PC-9 (cell line): Measurements from ENCODE around the gene COL25A1. TPM values are rescaled to one million over a fixed set of nuclear protein-coding genes. Genes with fewer than 3 reads are reported as not detected.
"Not testable (repeated sequence)": the region's sequence is repeated elsewhere in the genome, so short reads cannot be mapped to it uniquely, and the experiment has no call there.

Experiments
- BruUV-seq: library from RNA; stranded (reverse); fragments of 400-500 nt; replicated peaks from 2 replicates; lab custom pipeline; 2021; lab: Mats Ljungman, UMichigan
- CTCF ChIA-PET: fragments of 300-600 bp; sonication (Branson Sonifier 250); formaldehyde crosslinking; loops from one replicate; lab custom pipeline; 2022; ENCODE audit warnings: antibody characterized with exemption; lab: Charles Lee
- POLR2A ChIA-PET: fragments of 300-600 bp; sonication (Branson Sonifier 250); formaldehyde crosslinking; loops from one replicate; lab custom pipeline; 2022; ENCODE audit warnings: antibody characterized with exemption; ENCODE audit not compliant: unreplicated experiment; lab: Charles Lee
- DNase-seq, 2 experiments: peaks; one replicate each; pipeline versions ENCODE4 v3.0.0 to v3.0.0-alpha.2; 2015 to 2022; ENCODE audit warnings: mixed read lengths in 1 of 2
- H2AFZ ChIP-seq: fragments of 200-600 bp; sonication (generic); 2 replicates; pipeline ENCODE4 v1.8.1; 2017; ENCODE audit warnings: antibody characterized with exemption
- H3F3A ChIP-seq: fragments of 200-600 bp; sonication (generic); 2 replicates; pipeline ENCODE4 v1.8.1; 2017; ENCODE audit warnings: antibody characterized with exemption, mild to moderate bottlenecking, low read depth; ENCODE audit not compliant: insufficient read depth
- H3K27ac ChIP-seq: fragments of 200-600 bp; sonication (generic); 2 replicates; pipeline ENCODE4 v1.6.1; 2016; ENCODE audit warnings: mixed run types
- H3K27me3 ChIP-seq: fragments of 200-600 bp; sonication (generic); 2 replicates; pipeline ENCODE4 v1.6.1; 2016; ENCODE audit warnings: low read depth, mixed run types; ENCODE audit not compliant: insufficient read depth
- H3K36me3 ChIP-seq: fragments of 200-600 bp; sonication (generic); 2 replicates; pipeline ENCODE4 v1.6.1; 2016; ENCODE audit warnings: low read depth, mixed run types
- H3K4me1 ChIP-seq: fragments of 200-600 bp; sonication (generic); replicated peaks from 2 replicates; pipeline ENCODE4 v1.6.1; 2016; ENCODE audit warnings: mixed run types; ENCODE audit not compliant: insufficient read depth
- H3K4me2 ChIP-seq: fragments of 200-600 bp; sonication (generic); 2 replicates; pipeline ENCODE4 v1.6.1; 2017; ENCODE audit warnings: mixed run types
- H3K4me3 ChIP-seq: fragments of 200-600 bp; sonication (generic); 2 replicates; pipeline ENCODE4 v1.6.1; 2016; ENCODE audit warnings: mixed run types
- H3K79me2 ChIP-seq: fragments of 200-600 bp; sonication (generic); 2 replicates; pipeline ENCODE4 v1.6.1; 2017; ENCODE audit warnings: low read depth, mixed run types
- H3K9me2 ChIP-seq: fragments of 200-600 bp; sonication (generic); 2 replicates; pipeline ENCODE4 v1.8.1; 2017; ENCODE audit warnings: mild to moderate bottlenecking; ENCODE audit not compliant: insufficient read depth
- H3K9me3 ChIP-seq: fragments of 200-600 bp; sonication (generic); 2 replicates; pipeline ENCODE4 v1.8.1; 2016; ENCODE audit warnings: low read depth; ENCODE audit not compliant: insufficient read depth
- H4K20me1 ChIP-seq: fragments of 200-600 bp; sonication (generic); 2 replicates; pipeline ENCODE4 v1.8.1; 2017; ENCODE audit not compliant: insufficient read depth
- CTCF ChIP-seq: fragments of 200-600 bp; sonication (generic); conservative IDR thresholded peaks from 2 replicates; pipeline ENCODE4 v1.6.1; 2017; ENCODE audit warnings: mixed run types, antibody characterized with exemption, mild to moderate bottlenecking, moderate library complexity
- EZH2 ChIP-seq: fragments of 200-600 bp; sonication (generic); IDR thresholded peaks from 2 replicates; pipeline ENCODE4 v1.8.0; 2017; ENCODE audit warnings: antibody characterized with exemption, low read depth
- intact Hi-C: fragments of 100-400 bp; cut with micrococcal nuclease; formaldehyde crosslinking; loops from one replicate; pipeline ENCODE4 v1.10.0; 2022; ENCODE audit not compliant: unreplicated experiment
- total RNA-seq: library from RNA; stranded (reverse); gene quantifications from 2 replicates; pipeline ENCODE4 v1.2.3, GENCODE V29; 2021

Gene COL25A1
- total RNA-seq, 1 experiment from 2014 or later: not detected

GRCh38 chr4:109026588-109026987 lies 275.9 kb downstream of the COL25A1 start:
- Histone ChIP-seq H3K4me1 (no peaks in the 10 kb centered on the region), H3K27ac (no peak overlapping the region), H4K20me1 (no peaks in the 10 kb centered on the region), H3K4me2 (no peak overlapping the region), H3K4me3 (no peak overlapping the region), H3K27me3 (no peaks in the 10 kb centered on the region), H3K9me3 (no peaks in the 10 kb centered on the region), H3K79me2 (no peaks in the 10 kb centered on the region), H3K36me3 (no peaks in the 10 kb centered on the region), H3K9me2 (no peaks in the 10 kb centered on the region), H2AFZ (no peak overlapping the region), H3F3A (no peaks in the 10 kb centered on the region)
- ChIA-PET CTCF (no interaction called here), POLR2A (no interaction called here)
- intact Hi-C loops: no loop called here
- DNase-seq: no peak
- no TSS peak for BruUV-seq
- TF ChIP-seq CTCF: no peak
- TF ChIP-seq EZH2: no peak

- CTCF ChIA-PET: no interaction called here
- H3K4me3 ChIP-seq: no peak overlapping the region
- H3K4me2 ChIP-seq: no peak overlapping the region
- no peaks in the 10 kb centered on the region for H3K27me3 ChIP-seq
- POLR2A ChIA-PET: no interaction called here
- no TSS peak for BruUV-seq
- H3K36me3 ChIP-seq: no peaks in the 10 kb centered on the region
- no peaks in the 10 kb centered on the region for H3K79me2 ChIP-seq
- TF ChIP-seq EZH2 (no peak), CTCF (no peak)
- no peaks in the 10 kb centered on the region for H3K9me2 ChIP-seq
- H2AFZ ChIP-seq: no peak overlapping the region
- DNase-seq: no peak
- no peak overlapping the region for H3K27ac ChIP-seq
- H3K9me3 ChIP-seq: peaks cover 3% of the 10 kb centered on the region; the same call in 1 of the 2 replicates
- H4K20me1 ChIP-seq: no peaks in the 10 kb centered on the region
- no peaks in the 10 kb centered on the region for H3K4me1 ChIP-seq
- H3F3A ChIP-seq: no peaks in the 10 kb centered on the region
- intact Hi-C loops: no loop called here
These were observed 276.9 kb downstream of the COL25A1 start for GRCh38 chr4:109025471-109026076.

- TF ChIP-seq EZH2 (no peak), CTCF (no peak)
These were observed 279.5 kb downstream of the COL25A1 start for GRCh38 chr4:109022961-109023360.

GRCh38 chr4:109021630-109022029 lies 280.8 kb downstream of the COL25A1 start:
- BruUV-seq, intact Hi-C loops, H3K27ac ChIP-seq, H3K9me2 ChIP-seq, H3K79me2 ChIP-seq, H4K20me1 ChIP-seq, CTCF ChIA-PET, H3K36me3 ChIP-seq, H2AFZ ChIP-seq, H3K4me1 ChIP-seq, POLR2A ChIA-PET, H3K4me3 ChIP-seq, DNase-seq, H3K9me3 ChIP-seq, H3K4me2 ChIP-seq, H3K27me3 ChIP-seq, H3F3A ChIP-seq: not testable (repeated sequence)

More at GRCh38 chr4:109022961-109023360, 279.5 kb downstream of the COL25A1 start:
- no peak overlapping the region for H3K4me3 ChIP-seq
- POLR2A ChIA-PET: no interaction called here
- BruUV-seq: no TSS peak
- H3K4me1 ChIP-seq: no peaks in the 10 kb centered on the region
- no peaks in the 10 kb centered on the region for H4K20me1 ChIP-seq
- DNase-seq: no peak
- H3K4me2 ChIP-seq: no peak overlapping the region
- no peaks in the 10 kb centered on the region for H3K27me3 ChIP-seq
- no peak overlapping the region for H3K27ac ChIP-seq
- H3K9me3 ChIP-seq: peaks cover 3% of the 10 kb centered on the region; the same call in 1 of the 2 replicates
- CTCF ChIA-PET: no interaction called here
- no peaks in the 10 kb centered on the region for H3F3A ChIP-seq
- intact Hi-C loops: no loop called here
- no peaks in the 10 kb centered on the region for H3K79me2 ChIP-seq
- no peaks in the 10 kb centered on the region for H3K9me2 ChIP-seq
- no peak overlapping the region for H2AFZ ChIP-seq
- no peaks in the 10 kb centered on the region for H3K36me3 ChIP-seq
